IMR-90 (cell line): ENCODE data around the gene TSEN15. TPM values are rescaled to one million over a fixed set of nuclear protein-coding genes. Genes with fewer than 3 reads are reported as not detected.

Experiments used
- ATAC-seq: fragments of 200-7000 bp; cut with Tn5 transposase; 2 replicates; pipeline ENCODE4 v1.9.1; 2020; ENCODE audit warnings: low read depth, mild to moderate bottlenecking, moderate library complexity
- BruUV-seq: library from RNA; stranded (reverse); fragments of 400-500 nt; replicated peaks from 2 replicates; lab custom pipeline; 2021; lab: Mats Ljungman, UMichigan
- CTCF ChIA-PET: fragments of 300-600 bp; formaldehyde crosslinking; extraction: SDS; loops from one replicate; lab custom pipeline; 2021; ENCODE audit warnings: antibody characterized with exemption; lab: Yijun Ruan, JAX
- POLR2A ChIA-PET: fragments of 300-600 bp; sonication (Branson Sonifier 250); formaldehyde crosslinking; loops from one replicate; lab custom pipeline; 2022; ENCODE audit warnings: antibody characterized with exemption; ENCODE audit not compliant: unreplicated experiment; lab: Charles Lee
- DNase-seq: peaks from one replicate; pipeline ENCODE4 v3.0.0; 2013
- H2AFZ ChIP-seq: replicated peaks from 2 replicates; pipeline ENCODE3; 2013; ENCODE audit warnings: low read length, mild to moderate bottlenecking; ENCODE audit not compliant: poor library complexity
- H2AK5ac ChIP-seq: 2 replicates; pipeline ENCODE4 v1.6.1; 2013; ENCODE audit warnings: low read depth, low read length, inconsistent platforms
- H2AK9ac ChIP-seq: replicated peaks from 2 replicates; pipeline ENCODE3; 2013; ENCODE audit warnings: mild to moderate bottlenecking, low read depth, low read length, moderate library complexity; ENCODE audit not compliant: poor library complexity
- H2BK120ac ChIP-seq: 2 replicates; pipeline ENCODE4 v1.6.1; 2013; ENCODE audit warnings: low read depth, low read length, inconsistent platforms
- H2BK15ac ChIP-seq: 3 replicates; pipeline ENCODE4 v1.6.1; 2013; ENCODE audit warnings: low read depth, low read length, inconsistent platforms
- H2BK20ac ChIP-seq: 2 replicates; pipeline ENCODE4 v1.6.1; 2013; ENCODE audit warnings: low read depth, mild to moderate bottlenecking, inconsistent platforms, low read length, moderate library complexity
- H2BK5ac ChIP-seq: 2 replicates; pipeline ENCODE4 v1.6.1; 2013; ENCODE audit warnings: mild to moderate bottlenecking, low read depth, low read length, inconsistent platforms; ENCODE audit not compliant: poor library complexity, severe bottlenecking
- H3K14ac ChIP-seq: replicated peaks from 2 replicates; pipeline ENCODE4 v1.6.1; 2013; ENCODE audit warnings: low read depth, low read length, inconsistent platforms
- H3K18ac ChIP-seq: 2 replicates; pipeline ENCODE4 v1.6.1; 2013; ENCODE audit warnings: low read depth, low read length, control low read depth
- H3K23ac ChIP-seq: 2 replicates; pipeline ENCODE4 v1.6.1; 2013; ENCODE audit warnings: low read depth, low read length, inconsistent platforms
- H3K27ac ChIP-seq: 2 replicates; pipeline ENCODE4 v1.5.1; 2013; ENCODE audit warnings: mild to moderate bottlenecking, control low read depth, low read length; ENCODE audit not compliant: insufficient read depth
- H3K27me3 ChIP-seq: 2 replicates; pipeline ENCODE4 v1.6.1; 2013; ENCODE audit warnings: low read length; ENCODE audit not compliant: control insufficient read depth, insufficient read depth
- H3K36me3 ChIP-seq: 2 replicates; pipeline ENCODE4 v1.6.1; 2013; ENCODE audit warnings: low read length, mixed read lengths; ENCODE audit not compliant: control insufficient read depth, insufficient read depth
- H3K4ac ChIP-seq: 2 replicates; pipeline ENCODE4 v1.6.1; 2013; ENCODE audit warnings: low read depth, low read length, inconsistent platforms
- H3K4me1 ChIP-seq: 2 replicates; pipeline ENCODE4 v1.6.1; 2013; ENCODE audit warnings: low read length, mixed read lengths; ENCODE audit not compliant: control insufficient read depth, insufficient read depth
- H3K4me2 ChIP-seq: 2 replicates; pipeline ENCODE4 v1.6.1; 2013; ENCODE audit warnings: low read depth, mild to moderate bottlenecking, control low read depth, low read length, moderate library complexity
- H3K4me3 ChIP-seq: 2 replicates; pipeline ENCODE4 v1.5.1; 2013; ENCODE audit warnings: low read depth, mild to moderate bottlenecking, control low read depth, low read length, moderate library complexity; ENCODE audit not compliant: insufficient read depth
- H3K56ac ChIP-seq: 2 replicates; pipeline ENCODE4 v1.6.1; 2013; ENCODE audit warnings: low read length, inconsistent platforms; ENCODE audit not compliant: insufficient read depth; ENCODE audit errors: extremely low read depth
- H3K79me1 ChIP-seq, 2 experiments: 2 replicates each; pipeline ENCODE4 v1.6.1; 2013; ENCODE audit warnings: low read length in 2 of 2, inconsistent platforms in 1 of 2, low read depth in 1 of 2
- H3K9ac ChIP-seq: 2 replicates; pipeline ENCODE4 v1.6.1; 2013; ENCODE audit warnings: low read depth, low read length, control low read depth
- H3K9me1 ChIP-seq: 2 replicates; pipeline ENCODE4 v1.6.1; 2013; ENCODE audit warnings: low read length, inconsistent platforms; ENCODE audit not compliant: insufficient read depth
- H3K9me3 ChIP-seq: 2 replicates; pipeline ENCODE4 v1.6.1; 2013; ENCODE audit warnings: low read length; ENCODE audit not compliant: control insufficient read depth, insufficient read depth
- H4K20me1 ChIP-seq: 2 replicates; pipeline ENCODE4 v1.6.1; 2013; ENCODE audit warnings: low read length, inconsistent platforms; ENCODE audit not compliant: insufficient read depth
- H4K5ac ChIP-seq: 2 replicates; pipeline ENCODE4 v1.6.1; 2013; ENCODE audit warnings: mild to moderate bottlenecking, low read depth, low read length, control low read depth
- H4K8ac ChIP-seq, 2 experiments: 2 replicates each; pipeline ENCODE4 v1.6.1; 2013; ENCODE audit warnings: low read depth in 2 of 2, low read length in 2 of 2, control low read depth in 1 of 2, inconsistent platforms in 1 of 2
- H4K91ac ChIP-seq: 2 replicates; pipeline ENCODE4 v1.6.1; 2013; ENCODE audit warnings: low read depth, low read length, inconsistent platforms; ENCODE audit not compliant: insufficient read depth
- BHLHE40 ChIP-seq: fragments of 150-350 bp; IDR thresholded peaks from 2 replicates; pipeline ENCODE4 v1.6.1; 2016; ENCODE audit warnings: mild to moderate bottlenecking, low read depth, low read length
- CEBPB ChIP-seq: IDR thresholded peaks from 2 replicates; pipeline ENCODE4 v1.6.1; 2012; ENCODE audit warnings: low read depth, low read length, improper control_type of control experiment
- CHD1 ChIP-seq: IDR thresholded peaks from 2 replicates; pipeline ENCODE4 v1.6.1; 2012; ENCODE audit warnings: low read depth, low read length, improper control_type of control experiment
- CTCF ChIP-seq: conservative IDR thresholded peaks from 2 replicates; pipeline ENCODE4 v1.5.1; 2012; ENCODE audit warnings: mild to moderate bottlenecking, low read depth, low read length, improper control_type of control experiment
- ELK1 ChIP-seq: fragments of 150-350 bp; IDR thresholded peaks from 2 replicates; pipeline ENCODE4 v1.6.1; 2016; ENCODE audit warnings: low read depth, mild to moderate bottlenecking, low read length, moderate library complexity, borderline replicate concordance
- FOS ChIP-seq: fragments of 150-350 bp; IDR thresholded peaks from 2 replicates; pipeline ENCODE4 v1.6.1; 2016; ENCODE audit warnings: low read depth, low read length
- MAFK ChIP-seq: IDR thresholded peaks from 2 replicates; pipeline ENCODE4 v1.6.1; 2012; ENCODE audit warnings: low read depth, low read length, improper control_type of control experiment
- MAZ ChIP-seq: IDR thresholded peaks from 2 replicates; pipeline ENCODE4 v1.6.1; 2012; ENCODE audit warnings: low read depth, mild to moderate bottlenecking, low read length, improper control_type of control experiment, moderate library complexity, borderline replicate concordance
- MXI1 ChIP-seq: IDR thresholded peaks from 2 replicates; pipeline ENCODE4 v1.6.1; 2012; ENCODE audit warnings: low read depth, mild to moderate bottlenecking, low read length, moderate library complexity, borderline replicate concordance
- NFE2L2 ChIP-seq: fragments of 150-350 bp; IDR thresholded peaks from 2 replicates; pipeline ENCODE4 v1.6.1; 2016; ENCODE audit warnings: low read depth, mild to moderate bottlenecking, low read length
- POLR2A ChIP-seq: IDR thresholded peaks from 2 replicates; pipeline ENCODE4 v1.6.1; 2012; ENCODE audit warnings: mild to moderate bottlenecking, low read depth, low read length
- RAD21 ChIP-seq: IDR thresholded peaks from 2 replicates; pipeline ENCODE4 v1.6.1; 2012; ENCODE audit warnings: low read length, improper control_type of control experiment
- RCOR1 ChIP-seq: IDR thresholded peaks from 2 replicates; pipeline ENCODE4 v1.6.1; 2012; ENCODE audit warnings: mild to moderate bottlenecking, low read length, improper control_type of control experiment; ENCODE audit not compliant: insufficient replicate concordance
- RFX5 ChIP-seq: IDR thresholded peaks from 2 replicates; pipeline ENCODE4 v1.8.0; 2012; ENCODE audit warnings: low read depth, mild to moderate bottlenecking, low read length, moderate library complexity
- SMC3 ChIP-seq: fragments of 150-350 bp; IDR thresholded peaks from 2 replicates; pipeline ENCODE4 v1.6.1; 2016; ENCODE audit warnings: low read depth, mild to moderate bottlenecking, antibody characterized with exemption, low read length, moderate library complexity
- USF2 ChIP-seq: fragments of 150-350 bp; IDR thresholded peaks from 2 replicates; pipeline ENCODE4 v1.6.1; 2017; ENCODE audit warnings: mild to moderate bottlenecking, antibody characterized with exemption, low read length, low read depth
- WGBS, 2 experiments: methylation state at CpG; one replicate each; pipeline versions ENCODE4 v1.1.5 to v1.1.7; 2013; ENCODE audit warnings: missing lambda C conversion rate in 2 of 2; ENCODE audit not compliant: insufficient read length in 1 of 2; ENCODE audit errors: extremely low coverage in 2 of 2; 5-methylcytosine and 5-hydroxymethylcytosine counted together
- dilution Hi-C: fragments of 300-500 bp; cut with HindIII; formaldehyde crosslinking; loops from one replicate; pipeline ENCODE4 v1.14.3; 2018; ENCODE audit warnings: low sequenced_read_pairs; ENCODE audit not compliant: unreplicated experiment
- in situ Hi-C: fragments of 300-500 bp; cut with MboI; formaldehyde crosslinking; loops from 3 replicates; pipeline ENCODE4 v1.14.3; 2019; ENCODE audit warnings: low sequenced_read_pairs, inconsistent platforms, mixed read lengths
- intact Hi-C: fragments of 100-400 bp; cut with micrococcal nuclease; formaldehyde crosslinking; loops from 2 replicates; pipeline ENCODE4 v1.10.0; 2022
- polyA plus RNA-seq, 3 experiments: library from polyadenylated mRNA; depleted of rRNA; stranded (reverse); fragments of >200 nt; gene quantifications; 2 replicates each; pipeline ENCODE4 v1.2.3, GENCODE V29; 2012; ENCODE audit warnings: low replicate concordance in 1 of 3
- total RNA-seq: library from RNA; depleted of rRNA; stranded (reverse); fragments of >200 nt; gene quantifications from 2 replicates; pipeline ENCODE4 v1.2.3, GENCODE V29; 2012

Gene TSEN15
- total and polyA plus RNA-seq, 2 of the 4 experiments (the other 2 are of a cell fraction) = 32.4 to 45.0 TPM

- CTCF ChIA-PET = interaction anchor here (1.2 kb wide), 1 partner anchor 12 kb away, joined by 3 read pairs; no protein-coding TSS in a partner anchor
- ATAC-seq = no peak
These were observed 32.9 kb upstream of the TSEN15 start for GRCh38 chr1:184018622-184019021.

More at GRCh38 chr1:184018622-184019021, 32.9 kb upstream of the TSEN15 start:
- Histone ChIP-seq H4K5ac (no peak overlapping the region), H3K79me1 (no peaks in the 10 kb centered on the region; a peak in 1 of 4 replicates), H3K9me3 (no peaks in the 10 kb centered on the region), H3K4ac (no peak overlapping the region), H3K4me3 (no peak overlapping the region), H2BK120ac (no peak overlapping the region), H3K18ac (no peak overlapping the region), H3K36me3 (no peaks in the 10 kb centered on the region), H3K27ac (no peak overlapping the region), H2AK5ac (no peak overlapping the region), H3K9ac (no peak overlapping the region), H2BK5ac (no peak overlapping the region), H4K91ac (no peak overlapping the region), H3K9me1 (no peaks in the 10 kb centered on the region), H4K8ac (no peak overlapping the region), H2BK20ac (no peak overlapping the region), H3K27me3 (no peaks in the 10 kb centered on the region), H3K4me2 (no peak overlapping the region), H2AK9ac (no peak overlapping the region), H3K56ac (no peak overlapping the region), H4K20me1 (no peaks in the 10 kb centered on the region), H2BK15ac (no peak overlapping the region), H3K4me1 (peaks cover 3% of the 10 kb centered on the region), H2AFZ (no peak overlapping the region), H3K23ac (no peak overlapping the region), H3K14ac (no peak overlapping the region)
- POLR2A ChIA-PET = no interaction called here
- BruUV-seq = no TSS peak
- intact Hi-C loops (no loop called here), dilution Hi-C loops (no loop called here), in situ Hi-C loops (no loop called here)
- TF ChIP-seq ELK1 (no peak), RAD21 (no peak), BHLHE40 (no peak), MAFK (no peak), MAZ (no peak), RCOR1 (no peak), POLR2A (no peak), SMC3 (no peak), USF2 (no peak), MXI1 (no peak), NFE2L2 (no peak), CHD1 (no peak), FOS (no peak), CEBPB (no peak), CTCF (no peak), RFX5 (no peak)
- no CpG with 5 or more reads among the region's 2 CpGs for WGBS, 2 experiments
- DNase-seq = no peak
